Spleen (tissue), 7 donors: Measurements from ENCODE around the gene DDR1.
A peak's percentile ranks its signal among the peaks of the same experiment; 100 is the strongest.

ENCODE experiments used
- CTCF ChIP-seq, 11 experiments: fragments of 200-600 bp in 7 of 11; fragments of 450-650 bp in 4 of 11; sonication (generic) in 4 of 11; IDR thresholded peaks in 8 of 11; conservative IDR thresholded peaks in 3 of 11; 1 replicate in 7 of 11; 2 replicates in 4 of 11; pipeline versions ENCODE4 v1.4.0 to v1.8.0; 2016 to 2021; ENCODE audit warnings: antibody characterized with exemption in 11 of 11, inconsistent platforms in 4 of 11, mild to moderate bottlenecking in 1 of 11
- POLR2AphosphoS5 ChIP-seq, 3 donors: sonication (generic); formaldehyde crosslinking; IDR thresholded peaks; one replicate each; pipeline ENCODE4 v1.5.1; 2017; ENCODE audit warnings: antibody characterized with exemption in 3 of 3
- donor health status: DM: no; HTN: no; CAD: no; lungs with moderate emphysema.
- donor health status: DM: no; HTN: no; CAD: no.
- donor health status: DM: no; HTN: no; CAD: no.

- peak in 2 of 3 donors; percentile 64 to 66 for TF ChIP-seq POLR2AphosphoS5 (IDR thresholded peaks at IDR 0.05)
- TF ChIP-seq CTCF (IDR thresholded peaks at IDR 0.05 in 8 of 11, conservative IDR thresholded peaks at IDR 0.05 in 3 of 11): peak; percentile 68 to 94 (median 84)
Measured at GRCh38 chr6:30877419-30878262, 6.7 kb upstream of the DDR1 start.
